GM13977 (cell line): ENCODE results near the gene TMEM200A.
"Not testable (repeated sequence)": the region's sequence is repeated elsewhere in the genome, so short reads cannot be mapped to it uniquely, and the experiment has no call there.

ENCODE experiments used
- DNase-seq: peaks from one replicate; pipeline ENCODE4 v3.0.0; 2012; ENCODE audit warnings: low spot score
- in situ Hi-C: fragments of 300-500 bp; cut with MboI; formaldehyde crosslinking; loops from one replicate; pipeline ENCODE4 v1.12.0; 2022; ENCODE audit warnings: low sequenced_read_pairs, low pct_unique_long_range_greater_than_20kb, mixed read lengths, inconsistent platforms; ENCODE audit not compliant: unreplicated experiment
- TF ChIP-seq, protein P1 (sequence below): IDR thresholded peaks from 2 replicates; pipeline ENCODE4 v1.5.1; 2012; ENCODE audit warnings: mild to moderate bottlenecking, control low read depth; ENCODE audit not compliant: insufficient read depth; ENCODE audit errors: extremely low read depth, missing control alignments

TMEM200A gene

DNA sequence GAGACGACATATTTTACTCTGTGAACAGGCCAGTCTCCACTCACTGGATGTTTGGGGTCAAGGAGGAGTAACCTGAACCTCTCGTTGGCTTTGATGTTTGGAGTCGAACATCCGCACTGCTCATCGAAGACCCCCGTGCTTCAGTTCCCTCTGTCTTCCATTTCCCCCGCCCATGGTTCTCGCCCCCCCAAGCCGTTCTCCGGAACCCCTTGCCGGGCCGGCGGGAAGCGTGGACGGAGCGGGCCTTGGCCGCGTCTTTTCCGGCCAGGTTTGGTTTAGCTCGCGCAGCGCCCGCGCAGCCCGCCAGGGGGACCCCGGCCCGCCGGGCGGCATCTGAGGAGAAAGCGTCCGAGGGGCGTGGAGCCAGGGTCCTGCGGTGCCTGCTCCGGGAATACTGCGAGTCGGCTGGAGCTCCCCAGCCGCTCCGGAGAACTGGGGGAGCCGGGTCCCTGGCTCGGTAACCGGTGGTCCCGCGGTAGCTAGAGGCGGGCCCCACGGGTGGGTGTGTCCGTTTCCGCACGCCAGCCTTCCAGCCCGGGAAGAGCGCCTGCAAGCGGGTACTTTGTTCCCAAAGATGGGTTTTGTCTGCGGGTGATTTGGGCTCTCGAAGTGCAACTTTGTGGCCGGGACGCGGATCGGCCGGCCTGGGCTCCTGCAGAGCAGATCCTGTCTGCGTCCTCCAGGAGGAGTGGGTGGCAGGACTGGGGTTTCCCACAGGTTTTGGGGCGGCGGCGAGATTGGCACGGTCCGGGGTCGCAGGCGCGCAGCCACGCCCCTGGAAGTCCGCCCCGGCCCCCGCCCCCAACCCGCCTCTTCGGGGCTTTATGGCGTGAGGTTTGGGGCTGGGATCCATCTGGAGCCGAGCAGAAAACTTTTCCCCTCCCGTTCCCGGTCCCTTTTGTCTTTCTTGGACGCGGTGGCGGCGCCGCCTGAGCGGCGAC is at the start of gene TMEM200A:
Gene TMEM200A, plus strand, starts transcription at position 852 of the 941 bp plus-strand sequence. CDS start 74,406 bp downstream, outside the sequence.
- in situ Hi-C loops: no loop called here
- DNase-seq: peak; percentile 77
- TF ChIP-seq, protein P1, sequence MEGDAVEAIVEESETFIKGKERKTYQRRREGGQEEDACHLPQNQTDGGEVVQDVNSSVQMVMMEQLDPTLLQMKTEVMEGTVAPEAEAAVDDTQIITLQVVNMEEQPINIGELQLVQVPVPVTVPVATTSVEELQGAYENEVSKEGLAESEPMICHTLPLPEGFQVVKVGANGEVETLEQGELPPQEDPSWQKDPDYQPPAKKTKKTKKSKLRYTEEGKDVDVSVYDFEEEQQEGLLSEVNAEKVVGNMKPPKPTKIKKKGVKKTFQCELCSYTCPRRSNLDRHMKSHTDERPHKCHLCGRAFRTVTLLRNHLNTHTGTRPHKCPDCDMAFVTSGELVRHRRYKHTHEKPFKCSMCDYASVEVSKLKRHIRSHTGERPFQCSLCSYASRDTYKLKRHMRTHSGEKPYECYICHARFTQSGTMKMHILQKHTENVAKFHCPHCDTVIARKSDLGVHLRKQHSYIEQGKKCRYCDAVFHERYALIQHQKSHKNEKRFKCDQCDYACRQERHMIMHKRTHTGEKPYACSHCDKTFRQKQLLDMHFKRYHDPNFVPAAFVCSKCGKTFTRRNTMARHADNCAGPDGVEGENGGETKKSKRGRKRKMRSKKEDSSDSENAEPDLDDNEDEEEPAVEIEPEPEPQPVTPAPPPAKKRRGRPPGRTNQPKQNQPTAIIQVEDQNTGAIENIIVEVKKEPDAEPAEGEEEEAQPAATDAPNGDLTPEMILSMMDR: peak; percentile 75

DNA sequence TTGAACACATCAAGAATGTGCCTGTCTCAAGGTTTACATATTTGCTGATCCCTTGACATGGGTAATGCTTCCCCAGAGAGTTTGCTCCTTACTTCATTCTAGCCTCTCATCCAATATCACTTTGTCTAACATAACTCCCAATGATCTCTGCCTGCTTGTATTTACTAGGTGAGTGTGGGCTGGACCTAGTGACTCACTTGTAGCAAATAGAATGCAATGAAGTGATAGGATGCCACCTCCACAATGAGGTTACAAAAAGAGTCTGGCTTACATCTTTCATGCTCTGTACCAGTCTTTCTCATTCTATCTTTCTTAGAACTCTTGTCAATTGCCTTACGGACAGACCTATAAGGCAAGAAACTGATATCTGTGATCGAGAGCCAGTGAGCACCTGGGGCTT is 44.9 kb upstream of the TMEM200A start:
- in situ Hi-C loops: loop anchor here (25.0 kb wide), 1 partner anchor 516 kb away; the partner anchor contains the start of gene SMLR1
- no peak for DNase-seq
- TF ChIP-seq, protein P1: no peak

DNA sequence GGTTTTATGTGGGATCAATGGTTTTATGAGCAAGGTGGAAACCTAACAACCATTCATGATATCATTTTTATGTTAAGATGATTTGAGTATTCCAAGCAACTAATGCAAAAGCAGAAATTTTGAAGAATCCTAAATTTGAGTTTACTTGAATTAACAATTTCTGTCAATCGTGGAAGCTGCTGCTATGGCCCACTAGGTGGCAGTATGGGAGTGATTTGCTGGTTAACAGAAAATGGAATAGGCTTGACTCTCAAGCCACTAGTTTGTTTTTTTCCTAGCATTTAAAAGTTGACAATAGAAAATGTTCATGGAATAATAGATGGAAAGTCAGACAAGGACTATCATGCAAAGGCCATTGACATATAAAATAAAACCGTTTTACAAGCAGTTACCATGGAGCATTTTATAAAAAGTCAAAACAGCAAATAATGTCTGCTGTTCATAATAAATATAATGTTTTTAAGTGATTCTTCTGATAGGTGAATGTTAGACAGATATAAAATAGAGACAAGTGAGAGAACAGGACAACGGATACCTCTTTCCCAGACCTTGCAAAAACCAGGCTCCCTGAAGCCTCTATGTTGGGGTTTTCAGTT is 43.0 kb upstream of the TMEM200A start:
- TF ChIP-seq, protein P1: peak; percentile 89
- DNase-seq: peak; percentile 21
- in situ Hi-C loops: loop anchor here (25.0 kb wide), 1 partner anchor 515 kb away; the partner anchor contains the start of gene SMLR1

DNA sequence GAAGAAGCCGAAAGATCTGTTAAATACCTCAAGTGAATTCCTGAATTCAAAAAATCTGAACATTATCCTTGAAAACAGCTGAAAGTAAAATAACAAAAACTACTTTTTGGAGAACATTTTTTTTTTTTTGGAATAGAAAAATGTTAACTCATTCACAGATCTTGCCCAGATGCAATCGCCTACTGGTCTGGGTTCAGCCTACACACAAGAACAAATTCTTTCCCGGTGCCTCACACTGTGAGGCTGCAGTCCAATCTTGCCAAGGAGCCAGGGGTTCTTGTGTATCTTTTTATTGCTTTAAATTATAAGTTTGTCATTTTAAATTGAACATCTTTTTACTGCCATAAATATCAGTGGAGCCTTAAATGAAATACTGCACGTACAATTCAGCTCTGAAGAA is 41.2 kb upstream of the TMEM200A start:
- in situ Hi-C loops: loop anchor here (25.0 kb wide), 1 partner anchor 513 kb away; the partner anchor contains the start of gene SMLR1
- TF ChIP-seq, protein P1: no peak
- DNase-seq: no peak

DNA sequence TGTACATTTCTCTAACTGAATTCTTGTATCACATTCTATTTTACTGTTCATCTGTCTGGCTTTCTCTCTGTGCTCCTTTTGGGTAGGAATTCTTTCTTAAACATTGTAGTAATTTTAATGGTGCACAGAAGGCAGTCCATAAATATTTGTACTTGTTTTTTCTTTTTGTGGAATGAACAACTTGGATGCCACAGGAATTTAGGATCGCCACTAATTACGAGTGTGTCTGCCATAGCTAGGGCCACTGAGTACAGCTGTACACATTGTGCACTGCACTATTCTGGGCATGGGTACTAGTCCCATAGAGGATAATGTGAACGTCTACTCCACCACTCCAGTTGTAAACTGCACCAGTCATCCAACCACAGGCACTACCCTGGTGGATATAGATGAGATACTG is 39.3 kb upstream of the TMEM200A start:
- in situ Hi-C loops: no loop called here
- no peak for DNase-seq
- TF ChIP-seq, protein P1: no peak

DNA sequence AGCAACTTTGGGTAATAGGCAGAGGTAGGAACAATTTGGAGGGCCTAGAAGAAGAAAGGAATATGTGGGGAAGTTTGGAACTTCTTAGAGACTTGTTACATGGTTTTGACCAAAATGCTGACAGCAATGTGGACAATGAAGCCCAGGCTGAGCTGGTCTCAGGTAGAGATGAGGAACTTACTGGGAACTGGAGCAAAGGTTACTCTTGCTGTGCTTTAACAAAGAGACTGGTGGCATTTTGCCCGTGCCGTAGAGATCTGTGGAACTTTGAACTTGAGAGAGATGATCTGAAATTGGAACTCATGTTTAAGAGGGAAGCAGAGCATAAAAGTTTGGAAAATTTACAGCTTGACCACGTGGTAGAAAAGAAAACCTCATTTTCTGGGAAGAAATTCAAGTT is 28.3 kb upstream of the TMEM200A start:
- DNase-seq: no peak
- in situ Hi-C loops: no loop called here

DNA sequence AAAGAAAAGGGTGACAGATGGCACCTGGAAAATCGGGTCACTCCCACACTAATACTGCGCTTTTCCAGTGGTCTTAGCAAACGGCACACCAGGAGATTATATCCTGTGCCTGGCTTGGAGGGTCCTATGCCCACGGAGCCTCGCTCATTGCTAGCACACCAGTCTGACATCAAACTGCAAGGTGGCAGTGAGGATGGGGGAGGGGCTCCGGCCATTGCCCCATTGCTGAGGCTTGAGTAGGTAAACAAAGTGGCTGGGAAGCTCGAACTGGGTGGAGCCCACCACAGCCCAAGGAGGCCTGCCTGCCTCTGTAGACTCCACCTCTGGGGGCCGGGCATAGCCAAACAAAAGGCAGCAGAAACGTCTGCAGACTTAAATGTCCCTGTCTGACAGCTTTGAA is 19.5 kb upstream of the TMEM200A start:
- in situ Hi-C loops, DNase-seq: not testable (repeated sequence)

More for the DNA sequence above, 28.3 kb upstream of the TMEM200A start:
- TF ChIP-seq, protein P1: no peak
